HG02610 (cell line): ENCODE data around the gene EDC4.

Experiments
- ATAC-seq: cut with Tn5 transposase; IDR thresholded peaks from one replicate; pipeline ENCODE4 v1.9.1; 2021; ENCODE audit warnings: mild to moderate bottlenecking, moderate library complexity; ENCODE audit not compliant: unreplicated experiment

EDC4 gene

DNA sequence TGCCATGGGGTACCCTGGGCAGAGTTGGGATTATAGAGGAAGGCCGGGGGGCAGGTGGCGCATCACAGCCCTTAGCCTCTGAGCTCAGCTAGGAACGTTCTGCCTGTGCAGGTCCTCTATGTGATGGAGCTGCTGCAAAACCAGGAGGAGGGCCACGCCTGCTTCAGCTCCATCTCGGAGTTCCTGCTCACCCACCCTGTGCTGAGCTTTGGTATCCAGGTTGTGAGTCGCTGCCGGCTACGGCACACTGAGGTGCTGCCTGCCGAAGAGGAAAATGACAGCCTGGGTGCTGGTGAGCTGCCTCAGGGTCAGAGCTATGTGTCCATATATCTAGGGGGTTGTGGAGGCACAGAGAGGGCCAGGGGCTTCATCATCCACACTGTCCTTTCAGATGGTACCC lies 6.0 kb downstream of the EDC4 start:
- ATAC-seq: no peak

DNA sequence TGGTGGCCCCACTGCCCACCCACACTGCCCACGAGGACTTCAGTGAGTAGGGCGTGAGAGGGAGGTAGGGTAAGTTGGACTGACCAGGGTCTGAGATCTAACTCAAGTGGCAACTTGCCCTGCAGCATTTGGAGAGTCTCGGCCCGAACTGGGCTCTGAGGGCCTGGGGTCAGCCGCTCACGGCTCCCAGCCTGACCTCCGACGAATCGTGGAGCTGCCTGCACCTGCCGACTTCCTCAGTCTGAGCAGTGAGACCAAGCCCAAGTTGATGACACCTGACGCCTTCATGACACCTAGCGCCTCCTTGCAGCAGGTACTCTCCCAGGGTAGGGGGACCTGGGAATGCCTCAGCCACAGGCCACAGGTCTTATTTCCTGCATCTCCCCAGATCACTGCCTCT lies 6.6 kb downstream of the EDC4 start:
- no peak for ATAC-seq

DNA sequence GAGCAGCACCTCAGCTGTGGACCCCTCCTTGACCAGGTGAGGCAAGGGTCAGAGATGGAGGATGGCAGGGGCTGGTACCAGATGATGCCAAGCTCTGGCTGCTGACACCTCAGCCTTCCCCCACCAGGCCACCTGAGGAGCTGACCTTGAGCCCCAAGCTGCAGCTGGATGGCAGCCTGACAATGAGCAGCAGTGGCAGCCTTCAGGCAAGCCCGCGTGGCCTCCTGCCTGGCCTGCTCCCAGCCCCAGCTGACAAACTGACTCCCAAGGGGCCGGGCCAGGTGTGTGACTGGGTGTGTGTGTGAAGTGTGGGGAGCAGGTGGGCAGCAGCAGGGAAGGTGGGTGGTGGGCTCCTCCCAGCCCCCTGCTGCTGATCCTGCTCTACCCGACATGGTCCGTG lies 7.1 kb downstream of the EDC4 start:
- ATAC-seq: no peak

DNA sequence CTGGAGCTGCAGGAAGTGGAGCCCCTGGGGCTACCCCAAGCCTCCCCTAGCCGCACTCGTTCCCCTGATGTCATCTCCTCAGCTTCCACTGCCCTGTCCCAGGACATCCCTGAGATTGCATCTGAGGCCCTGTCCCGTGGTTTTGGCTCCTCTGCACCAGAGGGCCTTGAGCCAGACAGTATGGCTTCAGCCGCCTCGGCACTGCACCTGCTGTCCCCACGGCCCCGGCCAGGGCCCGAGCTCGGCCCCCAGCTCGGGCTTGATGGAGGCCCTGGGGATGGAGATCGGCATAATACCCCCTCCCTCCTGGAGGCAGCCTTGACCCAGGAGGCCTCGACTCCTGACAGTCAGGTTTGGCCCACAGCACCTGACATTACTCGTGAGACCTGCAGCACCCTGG lies 7.7 kb downstream of the EDC4 start:
- no peak for ATAC-seq

DNA sequence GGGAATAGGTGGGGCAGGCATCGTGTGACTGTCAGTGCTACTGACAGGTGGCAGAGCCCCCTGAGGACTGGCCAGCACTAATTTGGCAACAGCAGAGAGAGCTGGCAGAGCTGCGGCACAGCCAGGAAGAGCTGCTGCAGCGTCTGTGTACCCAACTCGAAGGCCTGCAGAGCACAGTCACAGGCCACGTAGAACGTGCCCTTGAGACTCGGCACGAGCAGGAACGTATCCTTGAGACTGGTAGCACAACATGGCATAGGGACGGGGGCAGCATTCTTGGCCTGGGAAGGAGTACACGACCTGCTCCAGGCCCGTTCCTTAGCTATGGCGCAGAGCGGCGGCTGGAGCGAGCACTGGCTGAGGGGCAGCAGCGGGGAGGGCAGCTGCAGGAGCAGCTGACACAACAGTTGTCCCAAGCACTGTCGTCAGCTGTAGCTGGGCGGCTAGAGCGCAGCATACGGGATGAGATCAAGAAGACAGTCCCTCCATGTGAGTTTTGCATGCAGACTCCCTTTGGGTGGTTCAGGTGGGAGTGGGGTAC lies 8.8 kb downstream of the EDC4 start:
- no peak for ATAC-seq

DNA sequence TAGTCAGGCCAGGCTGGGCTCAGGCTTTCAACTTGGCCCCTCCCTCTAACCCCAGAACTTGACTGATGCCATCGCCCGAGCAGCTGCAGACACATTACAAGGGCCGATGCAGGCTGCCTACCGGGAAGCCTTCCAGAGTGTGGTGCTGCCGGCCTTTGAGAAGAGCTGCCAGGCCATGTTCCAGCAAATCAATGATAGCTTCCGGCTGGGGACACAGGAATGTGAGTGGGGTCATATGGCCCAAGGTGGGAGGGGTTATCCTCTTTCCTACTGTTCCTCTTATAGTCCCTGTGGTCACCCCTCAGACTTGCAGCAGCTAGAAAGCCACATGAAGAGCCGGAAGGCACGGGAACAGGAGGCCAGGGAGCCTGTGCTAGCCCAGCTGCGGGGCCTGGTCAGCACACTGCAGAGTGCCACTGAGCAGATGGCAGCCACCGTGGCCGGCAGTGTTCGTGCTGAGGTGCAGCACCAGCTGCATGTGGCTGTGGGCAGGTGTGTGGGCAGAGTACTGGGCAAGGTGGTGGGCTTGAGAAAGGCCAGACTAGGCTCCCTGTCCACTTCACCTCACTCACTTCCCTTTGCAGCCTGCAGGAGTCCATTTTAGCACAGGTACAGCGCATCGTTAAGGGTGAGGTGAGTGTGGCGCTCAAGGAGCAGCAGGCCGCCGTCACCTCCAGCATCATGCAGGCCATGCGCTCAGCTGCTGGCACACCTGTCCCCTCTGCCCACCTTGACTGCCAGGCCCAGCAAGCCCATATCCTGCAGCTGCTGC lies 9.7 kb downstream of the EDC4 start:
- ATAC-seq: no peak

DNA sequence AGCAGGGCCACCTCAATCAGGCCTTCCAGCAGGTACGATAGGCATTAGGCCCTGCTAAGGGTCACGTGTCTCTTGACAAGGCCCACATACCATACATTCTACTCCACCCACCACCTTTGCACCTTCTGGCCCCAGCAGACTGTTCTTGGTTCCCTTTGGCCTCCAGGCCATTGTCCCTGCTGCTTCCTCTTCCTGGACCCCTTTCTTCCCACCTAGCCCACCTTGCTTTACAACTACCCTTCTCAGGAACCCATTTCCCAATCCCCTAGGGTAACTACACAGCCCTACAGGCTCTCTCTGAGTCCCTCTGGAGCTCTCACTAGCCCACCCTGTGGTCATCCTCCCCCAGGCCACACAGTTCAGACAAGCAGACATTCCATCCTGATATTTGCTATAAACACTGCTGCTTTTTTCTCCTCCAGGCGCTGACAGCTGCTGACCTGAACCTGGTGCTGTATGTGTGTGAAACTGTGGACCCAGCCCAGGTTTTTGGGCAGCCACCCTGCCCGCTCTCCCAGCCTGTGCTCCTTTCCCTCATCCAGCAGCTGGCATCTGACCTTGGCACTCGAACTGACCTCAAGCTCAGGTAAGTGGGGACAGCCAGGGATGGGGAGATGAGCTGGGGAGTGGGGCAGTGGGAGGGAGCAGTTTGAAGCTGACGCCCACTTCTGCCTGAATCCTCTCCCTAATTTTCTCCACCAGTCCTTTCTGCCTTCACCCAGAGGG lies 10.5 kb downstream of the EDC4 start:
- no peak for ATAC-seq

DNA sequence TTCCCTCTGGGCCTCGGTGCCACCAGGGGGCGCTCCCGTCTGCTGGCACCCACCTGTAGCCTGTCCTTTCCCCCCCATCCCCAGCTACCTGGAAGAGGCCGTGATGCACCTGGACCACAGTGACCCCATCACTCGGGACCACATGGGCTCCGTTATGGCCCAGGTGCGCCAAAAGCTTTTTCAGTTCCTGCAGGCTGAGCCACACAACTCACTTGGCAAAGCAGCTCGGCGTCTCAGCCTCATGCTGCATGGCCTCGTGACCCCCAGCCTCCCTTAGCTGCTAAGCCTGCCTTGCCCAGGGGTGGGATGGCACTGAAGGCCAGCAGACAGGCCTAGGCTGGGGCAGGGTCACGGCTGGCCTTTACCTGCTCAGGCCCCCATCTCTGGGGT lies 11.0 kb downstream of the EDC4 start:
- no peak for ATAC-seq

DNA sequence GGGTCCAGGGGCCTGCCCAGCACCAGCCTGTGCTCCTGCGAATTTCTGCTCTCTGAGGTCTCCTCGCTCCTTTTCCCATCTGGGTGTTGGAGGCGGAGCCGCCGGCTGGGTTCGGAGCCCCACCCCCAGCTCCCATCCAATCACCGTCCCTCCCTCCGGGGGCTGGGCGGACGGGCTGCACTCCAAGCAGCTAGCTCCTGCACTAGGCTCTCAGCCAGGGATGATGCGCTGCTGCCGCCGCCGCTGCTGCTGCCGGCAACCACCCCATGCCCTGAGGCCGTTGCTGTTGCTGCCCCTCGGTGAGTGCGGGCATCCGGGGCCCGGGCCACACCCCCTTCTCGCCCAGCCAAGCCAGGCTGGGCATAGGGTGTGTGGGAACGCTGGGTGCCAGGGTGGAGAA lies 11.8 kb downstream of the EDC4 start, which contains the start of gene NRN1L:
NRN1L (plus strand) TSS at position 202 of the 400 bp plus-strand sequence; CDS start at position 221, 19 bp downstream.
- no peak for ATAC-seq

DNA sequence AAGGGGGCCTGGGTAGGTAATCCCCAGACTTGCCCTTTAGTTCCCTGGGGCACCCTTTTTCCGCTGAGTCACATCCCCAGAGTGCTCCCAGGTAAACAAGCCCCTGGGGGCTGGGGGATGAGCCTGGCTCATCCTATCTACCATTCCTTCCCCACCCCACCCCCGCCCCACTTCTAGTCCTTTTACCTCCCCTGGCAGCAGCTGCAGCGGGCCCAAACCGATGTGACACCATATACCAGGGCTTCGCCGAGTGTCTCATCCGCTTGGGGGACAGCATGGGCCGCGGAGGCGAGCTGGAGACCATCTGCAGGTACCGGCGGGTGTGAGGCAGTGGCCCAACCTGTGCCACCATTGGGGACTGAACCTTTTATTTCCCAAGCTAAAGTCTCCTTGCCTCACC lies 12.7 kb downstream of the EDC4 start:
- ATAC-seq: no peak

DNA sequence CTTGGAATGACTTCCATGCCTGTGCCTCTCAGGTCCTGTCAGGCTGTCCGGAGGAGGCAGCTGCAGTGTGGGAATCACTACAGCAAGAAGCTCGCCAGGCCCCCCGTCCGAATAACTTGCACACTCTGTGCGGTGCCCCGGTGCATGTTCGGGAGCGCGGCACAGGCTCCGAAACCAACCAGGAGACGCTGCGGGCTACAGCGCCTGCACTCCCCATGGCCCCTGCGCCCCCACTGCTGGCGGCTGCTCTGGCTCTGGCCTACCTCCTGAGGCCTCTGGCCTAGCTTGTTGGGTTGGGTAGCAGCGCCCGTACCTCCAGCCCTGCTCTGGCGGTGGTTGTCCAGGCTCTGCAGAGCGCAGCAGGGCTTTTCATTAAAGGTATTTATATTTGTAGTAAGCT lies 13.1 kb downstream of the EDC4 start:
- no peak for ATAC-seq

DNA sequence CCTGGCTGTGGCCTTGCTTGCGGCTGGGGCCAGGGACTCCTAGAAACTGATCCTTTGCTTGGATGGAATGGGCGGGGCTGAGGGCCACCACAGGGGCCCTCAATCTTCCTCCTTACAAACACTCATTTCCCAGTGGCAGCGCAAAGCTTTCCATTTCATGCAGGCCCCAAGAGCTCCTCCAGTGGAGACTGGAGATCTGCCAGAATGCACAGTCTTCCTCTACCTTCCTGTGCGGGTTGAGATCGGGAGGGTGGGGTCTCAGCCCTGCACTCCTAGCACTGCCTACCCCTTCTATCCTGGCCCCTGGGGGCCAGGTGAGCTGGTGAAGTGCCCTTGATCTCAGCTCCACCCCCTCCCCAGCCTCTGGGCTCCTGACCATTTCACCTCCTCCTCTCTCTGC lies 13.5 kb downstream of the EDC4 start:
- ATAC-seq: no peak

DNA sequence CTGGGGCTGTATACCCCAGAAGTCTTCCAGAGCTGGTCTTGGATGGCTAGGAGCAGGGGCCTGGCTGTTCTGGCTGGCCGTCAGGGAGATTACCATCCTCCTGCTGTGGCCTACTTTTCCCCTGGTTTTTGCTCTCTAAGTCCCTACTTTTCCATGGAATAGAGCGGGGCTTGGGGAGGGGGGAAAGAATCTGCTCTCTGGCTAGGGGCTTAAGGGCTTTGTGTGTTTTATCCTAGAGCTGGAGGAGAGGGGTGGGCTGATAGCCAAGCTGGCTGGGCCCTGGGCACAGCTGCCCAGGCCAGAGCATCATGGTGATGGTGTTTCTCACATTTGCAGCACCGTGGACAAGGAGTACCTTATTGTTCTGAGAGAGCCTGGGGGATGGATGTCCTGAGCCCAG lies 15.5 kb downstream of the EDC4 start:
- no peak for ATAC-seq

DNA sequence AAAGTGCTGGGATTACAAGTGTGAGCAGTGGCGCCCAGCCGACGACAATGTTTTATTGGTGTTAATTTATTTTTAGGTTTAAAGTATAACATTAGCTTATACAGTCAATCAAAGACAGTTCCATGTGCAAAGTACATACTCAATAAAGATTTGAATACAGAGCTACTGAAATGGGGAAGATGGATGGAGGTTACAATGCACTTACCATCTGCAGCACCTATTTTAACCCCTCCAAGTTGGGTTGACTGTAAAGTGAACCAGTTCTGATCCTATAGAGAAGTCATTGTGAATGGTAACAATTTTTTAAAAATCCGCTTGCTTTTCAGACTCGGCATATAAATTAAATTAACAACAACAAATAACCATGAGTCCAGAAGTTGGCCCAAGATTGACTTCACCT lies 19.5 kb downstream of the EDC4 start:
- ATAC-seq: no peak

DNA sequence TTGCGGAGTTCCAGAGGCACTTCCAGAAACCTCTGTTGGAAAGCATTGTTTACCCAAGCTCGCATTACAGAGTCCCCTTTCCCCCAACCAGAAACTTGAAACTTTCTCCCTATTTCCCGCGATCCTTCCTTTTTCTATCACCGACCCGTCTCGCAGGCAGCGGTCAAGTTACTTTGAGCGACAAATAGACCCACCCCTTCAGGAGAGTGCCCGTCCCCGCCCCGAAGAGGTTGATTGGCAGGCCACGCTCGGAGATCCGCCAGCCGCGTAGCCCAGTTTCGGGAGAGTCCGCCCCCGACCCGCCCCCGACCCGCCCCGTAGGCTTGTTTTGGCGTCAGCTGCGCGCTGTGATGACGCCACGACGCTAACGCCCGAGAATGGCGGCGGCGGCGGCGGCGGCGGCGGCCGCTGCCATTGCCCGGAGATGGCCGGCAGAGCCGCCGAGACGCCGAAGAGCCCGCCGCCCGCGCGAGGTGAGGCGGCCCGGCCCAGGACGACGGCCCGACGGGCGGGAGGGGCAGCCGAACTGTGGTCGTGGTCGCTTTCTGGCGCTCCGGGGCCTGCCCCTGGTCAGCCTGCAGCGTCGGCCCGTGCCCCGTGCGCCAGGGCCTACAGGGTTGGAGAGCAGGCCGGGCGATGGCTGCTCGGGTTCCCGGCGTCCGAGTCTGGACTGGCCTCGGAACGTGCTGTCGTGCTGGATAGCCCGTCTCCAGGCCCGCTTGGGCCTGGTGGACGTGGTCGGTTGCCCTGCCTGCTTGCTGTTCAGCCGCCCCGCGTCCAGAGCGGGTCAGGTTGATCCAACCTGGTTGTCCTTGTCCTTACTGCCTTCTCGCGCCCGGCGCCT lies 20.3 kb downstream of the EDC4 start, which contains the start of gene PSKH1:
PSKH1 (plus strand) TSS at position 356 of the 844 bp plus-strand sequence. CDS start 15,496 bp downstream, outside the sequence.
- ATAC-seq: peak; percentile 89

DNA sequence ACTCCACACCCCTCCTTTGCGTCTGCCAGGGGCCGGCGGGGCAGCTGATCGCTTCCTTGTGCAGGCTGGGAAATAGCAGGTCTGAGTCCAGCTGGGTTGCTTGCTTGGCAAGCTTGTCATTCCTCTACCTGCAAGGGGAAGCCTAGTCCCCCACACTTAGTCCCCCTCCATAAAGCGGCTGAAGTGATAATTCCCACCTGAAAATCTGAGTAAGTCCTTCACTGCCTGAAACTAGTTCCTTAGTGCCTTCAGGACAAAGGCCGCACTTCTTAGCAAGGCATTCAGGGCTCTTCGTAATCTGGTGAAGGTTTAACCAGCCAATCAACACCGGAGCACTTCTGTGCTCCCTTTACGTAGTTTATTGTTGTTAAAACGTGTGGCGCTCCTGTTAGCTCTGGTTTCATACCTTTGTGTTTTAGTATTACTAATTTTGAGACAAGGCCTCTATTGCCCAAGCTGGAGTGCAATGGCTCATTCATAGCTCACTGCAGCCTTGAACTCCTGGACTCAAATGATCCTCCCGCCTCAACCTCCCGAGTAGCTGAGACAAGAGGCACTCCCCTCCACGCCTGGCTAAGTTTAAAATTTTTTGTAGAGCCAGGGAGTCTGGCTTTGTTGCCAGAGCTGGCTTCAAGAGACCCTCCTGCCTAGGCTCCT lies 21.0 kb downstream of the EDC4 start:
- peak; percentile 7 for ATAC-seq

DNA sequence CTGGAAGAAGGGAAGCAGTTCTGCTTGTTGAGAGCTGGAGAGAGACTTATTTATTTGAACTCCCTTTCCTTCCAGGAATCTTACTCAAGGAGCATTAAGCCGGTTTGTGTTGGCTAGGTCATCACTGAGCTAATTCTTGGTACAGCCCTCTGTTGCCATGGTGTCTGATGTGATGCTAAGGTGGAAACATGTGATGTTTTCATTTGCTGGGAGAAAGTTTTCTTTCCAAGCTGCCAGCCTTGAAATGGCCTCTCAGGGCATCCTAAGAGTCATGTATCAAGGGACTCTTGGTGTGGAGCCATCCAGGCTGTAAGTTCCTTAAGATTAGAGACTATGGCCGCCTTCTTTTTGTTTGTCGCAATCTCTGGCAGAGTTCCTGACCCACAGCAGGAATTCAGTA lies 24.4 kb downstream of the EDC4 start:
- no peak for ATAC-seq

DNA sequence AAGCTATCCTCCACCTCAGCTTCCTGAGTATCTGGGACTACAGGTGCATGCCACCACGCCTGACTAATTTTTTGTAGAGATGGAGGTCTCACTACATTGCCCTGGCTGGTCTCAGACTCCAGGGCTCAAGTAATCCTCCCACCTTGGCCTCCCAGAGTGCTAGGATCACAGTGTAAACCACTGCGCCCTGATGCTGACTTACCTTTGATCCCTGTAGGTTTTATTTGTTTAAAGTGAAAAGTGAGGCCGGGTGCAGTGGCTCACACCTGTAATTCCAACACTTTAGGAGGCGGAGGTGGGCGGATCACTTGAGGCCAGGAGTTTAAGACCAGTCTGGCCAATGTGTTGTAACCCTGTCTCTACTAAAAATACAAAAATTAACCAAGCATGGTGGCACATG lies 28.9 kb downstream of the EDC4 start:
- no peak for ATAC-seq

DNA sequence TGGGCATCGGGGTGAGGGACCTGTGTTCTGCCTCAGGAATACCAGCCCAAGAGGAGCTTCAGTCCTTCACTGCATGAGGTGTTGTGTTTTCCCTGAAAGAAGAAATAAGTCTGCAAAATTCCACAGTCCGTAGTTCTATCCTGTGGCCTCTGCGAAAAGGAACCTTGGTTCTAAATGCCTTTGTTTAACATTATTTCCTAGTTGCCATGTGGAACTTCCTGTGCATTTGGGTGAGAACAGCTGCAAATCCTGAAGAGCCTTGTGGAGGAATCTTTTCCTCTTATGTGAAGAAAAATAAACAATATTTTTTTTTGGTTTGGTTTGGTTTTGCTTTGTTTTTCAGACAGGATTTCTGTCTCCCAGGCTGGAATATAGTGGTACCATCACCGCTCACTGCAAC lies 30.0 kb downstream of the EDC4 start:
- ATAC-seq: no peak

DNA sequence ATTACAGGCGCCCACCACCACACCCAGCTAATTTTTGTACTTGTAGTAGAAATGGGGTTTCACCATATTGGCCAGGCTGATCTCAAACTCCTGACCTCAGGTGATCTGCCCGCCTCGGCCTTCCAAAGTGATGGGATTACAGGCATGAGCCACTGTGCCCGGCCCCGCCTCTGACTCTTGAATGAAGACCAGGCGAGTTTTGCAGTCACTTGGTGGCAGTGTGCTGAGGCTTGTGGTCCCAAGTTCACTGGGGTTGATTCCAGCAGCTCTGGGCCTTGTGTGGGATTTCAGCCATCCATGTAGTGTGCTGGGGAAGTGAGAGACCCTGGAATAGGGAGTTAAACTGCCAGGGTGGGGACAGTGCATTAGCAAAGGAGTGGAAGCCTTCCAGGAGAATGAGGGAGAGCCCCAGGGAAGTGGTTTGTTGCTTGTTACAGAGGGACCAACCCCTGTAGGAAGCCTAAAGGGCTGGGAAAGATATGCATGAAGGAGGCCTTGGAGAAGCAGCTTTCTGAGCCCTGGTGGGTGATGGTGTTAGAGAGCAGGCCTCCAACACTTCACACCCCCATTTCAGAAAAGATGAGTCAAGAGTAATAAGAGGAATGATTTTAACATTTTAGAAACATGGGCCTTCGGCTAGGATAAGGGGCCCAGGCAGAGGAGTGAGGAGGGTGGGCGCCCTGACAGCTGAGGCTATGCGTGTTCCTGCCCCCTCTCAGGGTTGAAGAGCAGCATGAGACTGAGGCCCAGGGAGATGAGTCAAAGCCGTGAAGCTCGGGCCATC lies 34.7 kb downstream of the EDC4 start:
- ATAC-seq: no peak
